Activated T-cell treated with anti-CD3 and anti-CD28 coated beads, Interleukin-2, amount 50 U/mL, for 48 hours (primary cell): ENCODE measurements around the gene FAM199X.
"Not testable (repeated sequence)": the region's sequence is repeated elsewhere in the genome, so short reads cannot be mapped to it uniquely, and the experiment has no call there.

Source experiments
- DNase-seq, 2 experiments: peaks; one replicate each; pipeline ENCODE4 v3.0.0-alpha.2; 2020

FAM199X gene

DNA sequence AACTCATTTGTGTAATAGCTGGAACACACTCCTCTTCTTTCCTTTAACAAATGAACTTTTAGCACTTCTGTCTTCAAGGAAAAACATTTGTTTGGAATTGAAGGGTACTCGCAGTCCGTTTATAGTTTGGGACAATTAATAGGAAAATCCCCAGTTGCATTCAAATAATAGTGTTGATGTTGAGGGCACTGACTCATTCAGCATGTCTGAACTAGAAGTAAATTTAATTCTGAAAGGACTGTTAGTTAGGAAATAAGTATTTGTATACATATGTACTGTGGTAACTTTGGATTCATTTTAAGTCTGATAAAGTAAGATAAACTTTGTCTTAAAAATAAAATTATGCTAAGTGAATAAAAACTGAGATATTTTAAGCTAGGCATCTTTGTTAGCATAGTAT lies 27.2 kb downstream of the FAM199X start:
- DNase-seq: no peak

DNA sequence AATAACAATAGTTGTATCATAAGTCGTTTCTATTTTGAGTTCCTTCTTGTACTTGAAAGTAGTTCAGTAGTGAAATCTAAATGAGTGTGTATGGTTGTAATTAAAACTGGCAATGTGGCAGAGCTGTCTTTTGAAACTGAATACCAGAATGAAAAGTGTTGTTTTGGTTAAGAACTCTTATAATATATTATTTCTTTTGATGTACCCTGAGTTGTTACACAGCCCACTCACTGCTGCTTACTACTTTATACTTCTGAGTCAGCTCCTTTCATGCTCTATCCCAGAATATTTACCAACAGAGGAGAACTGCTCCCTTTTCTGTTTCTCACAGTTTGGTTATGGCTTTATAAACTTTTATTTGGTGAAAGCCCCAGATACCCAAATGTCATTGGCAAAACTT lies 28.8 kb downstream of the FAM199X start:
- no peak for DNase-seq

DNA sequence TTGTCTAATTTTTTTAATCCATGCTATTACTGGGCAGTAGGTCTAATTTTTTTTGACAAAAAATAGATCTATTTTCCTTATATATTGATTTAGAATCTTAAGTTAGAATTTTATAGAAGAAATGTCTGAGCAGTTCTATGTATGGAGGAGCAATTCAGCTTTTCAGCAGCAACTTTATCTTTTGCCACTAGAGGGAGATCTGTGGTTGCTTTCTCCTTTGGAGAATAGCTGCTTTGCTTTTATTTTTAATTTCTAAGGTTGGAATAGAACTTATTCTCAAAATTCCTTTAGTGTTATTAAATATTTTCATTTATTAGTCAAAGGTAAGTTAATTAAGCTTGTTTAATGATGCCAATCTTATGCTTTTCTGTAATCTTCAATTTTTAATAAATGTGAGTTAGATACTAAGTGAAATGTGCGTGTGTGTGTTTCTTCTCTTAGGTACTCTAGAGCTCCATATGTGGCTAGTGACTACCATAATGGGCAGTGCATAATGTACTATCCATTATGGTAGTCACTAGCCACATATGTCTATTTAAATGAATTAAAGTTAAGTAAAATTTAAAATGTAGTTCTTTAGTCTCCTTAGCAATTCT lies 29.3 kb downstream of the FAM199X start:
- no peak for DNase-seq

DNA sequence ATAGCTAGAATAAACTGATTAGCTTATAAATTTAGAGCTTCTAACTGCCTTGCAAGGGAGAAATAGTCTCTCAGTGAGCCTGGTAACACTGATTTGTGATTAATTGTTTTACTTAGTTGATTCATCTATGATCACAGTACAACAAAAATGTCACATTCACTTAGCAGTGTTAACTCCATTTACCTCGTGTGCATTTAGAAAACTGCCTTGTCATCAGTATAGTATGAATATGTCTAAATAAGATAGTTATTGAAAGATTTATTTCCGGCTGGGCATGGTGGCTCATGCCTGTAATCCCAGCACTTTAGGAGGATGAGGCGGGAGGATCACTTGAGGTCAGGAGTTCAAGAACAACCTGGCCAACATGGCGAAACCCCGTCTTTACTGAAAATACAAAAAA lies 39.3 kb downstream of the FAM199X start:
- no peak for DNase-seq

DNA sequence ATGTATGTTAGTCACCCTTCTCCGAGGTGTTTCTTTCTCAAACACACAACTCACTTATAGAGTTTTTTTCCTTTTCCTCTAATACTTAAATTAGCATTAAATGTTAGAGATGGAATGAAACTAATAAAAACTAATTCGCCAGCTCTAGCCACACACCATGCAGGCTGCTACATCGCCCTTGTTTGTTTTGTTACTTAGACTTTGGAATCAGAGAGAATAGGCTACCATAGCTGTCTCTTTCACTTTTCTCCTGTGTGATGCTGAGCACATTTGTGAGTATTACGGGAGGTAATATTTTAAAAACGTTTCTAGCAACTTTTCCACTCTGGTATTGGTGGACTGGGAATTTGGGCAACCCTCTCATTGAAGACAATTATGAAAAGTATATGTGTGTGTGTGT lies 44.9 kb downstream of the FAM199X start:
- DNase-seq: no peak

DNA sequence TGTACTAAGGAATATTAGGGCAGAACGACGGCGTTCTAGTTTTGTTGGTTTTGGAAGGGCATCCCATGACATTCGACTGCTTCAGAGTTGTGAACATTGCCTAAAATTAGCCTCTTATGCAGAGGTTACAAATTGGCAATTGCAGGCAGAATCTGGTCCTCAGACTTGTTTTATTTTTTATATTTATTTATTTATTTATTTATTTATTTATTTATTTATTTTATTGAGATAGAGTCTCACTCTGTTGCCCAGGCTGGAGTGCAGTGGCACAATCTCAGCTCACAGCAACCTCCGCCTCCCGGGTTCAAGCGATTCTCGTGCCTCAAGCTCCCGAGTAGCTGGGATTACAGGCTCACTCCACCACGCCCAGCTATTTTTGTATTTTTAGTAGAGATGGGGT lies 63.8 kb downstream of the FAM199X start:
- not testable (repeated sequence) for DNase-seq
